Vagina (tissue), 2 donors: ENCODE results near the gene C2CD2L. TPM values are rescaled to one million over a fixed set of nuclear protein-coding genes. Genes with fewer than 3 reads are reported as not detected.

Experiments used
- DNase-seq, 2 donors: peaks; one replicate each; pipeline ENCODE4 v3.0.0-alpha.2; 2017; ENCODE audit errors: extremely low spot score in 2 of 2
- H3K27ac ChIP-seq: fragments of 200-600 bp; sonication (generic); one replicate; pipeline ENCODE4 v1.5.1; 2019
- H3K27me3 ChIP-seq: fragments of 200-600 bp; sonication (generic); one replicate; pipeline ENCODE4 v1.5.1; 2019
- H3K36me3 ChIP-seq, 2 donors: fragments of 200-600 bp; sonication (generic); one replicate each; pipeline ENCODE4 v1.5.1; 2017 to 2019
- H3K4me1 ChIP-seq: fragments of 200-600 bp; sonication (generic); one replicate; pipeline ENCODE4 v1.5.1; 2019
- H3K4me3 ChIP-seq, 2 donors: fragments of 200-600 bp; sonication (generic); 1 replicate in 1 of 2; 2 replicates in 1 of 2; pipeline ENCODE4 v1.5.1; 2016 to 2019
- H3K9me3 ChIP-seq: fragments of 200-600 bp; sonication (generic); one replicate; pipeline ENCODE4 v1.5.1; 2019
- POLR2A ChIP-seq, 2 donors: fragments of 450-650 bp; IDR thresholded peaks; one replicate each; pipeline ENCODE4 v1.6.1; 2017; ENCODE audit warnings: antibody characterized with exemption in 2 of 2, mild to moderate bottlenecking in 2 of 2, moderate library complexity in 2 of 2
- POLR2AphosphoS5 ChIP-seq, 2 donors: sonication (generic); formaldehyde crosslinking; IDR thresholded peaks; one replicate each; pipeline ENCODE4 v1.9.0; 2017; ENCODE audit warnings: antibody characterized with exemption in 2 of 2, mild to moderate bottlenecking in 2 of 2, low read depth in 1 of 2; ENCODE audit not compliant: insufficient read depth in 1 of 2
- intact Hi-C: fragments of 100-400 bp; cut with DNase I; formaldehyde crosslinking; loops from one replicate; pipeline ENCODE4 v1.15.1; 2023
- total RNA-seq: library from RNA; depleted of rRNA; stranded (reverse); fragments of >200 nt; gene quantifications from one replicate; pipeline ENCODE4 v1.2.3, GENCODE V29; 2016
- TF ChIP-seq, protein P1 (sequence below), 3 experiments: fragments of 450-650 bp in 2 of 3; fragments of 200-600 bp in 1 of 3; sonication (generic) in 1 of 3; IDR thresholded peaks; one replicate each; pipeline ENCODE4 v1.5.1; 2017 to 2019; ENCODE audit warnings: antibody characterized with exemption in 3 of 3, mild to moderate bottlenecking in 2 of 3, moderate library complexity in 2 of 3

Gene C2CD2L
- total RNA-seq, 1 donor from 2014 or later = 7.1 TPM

DNA sequence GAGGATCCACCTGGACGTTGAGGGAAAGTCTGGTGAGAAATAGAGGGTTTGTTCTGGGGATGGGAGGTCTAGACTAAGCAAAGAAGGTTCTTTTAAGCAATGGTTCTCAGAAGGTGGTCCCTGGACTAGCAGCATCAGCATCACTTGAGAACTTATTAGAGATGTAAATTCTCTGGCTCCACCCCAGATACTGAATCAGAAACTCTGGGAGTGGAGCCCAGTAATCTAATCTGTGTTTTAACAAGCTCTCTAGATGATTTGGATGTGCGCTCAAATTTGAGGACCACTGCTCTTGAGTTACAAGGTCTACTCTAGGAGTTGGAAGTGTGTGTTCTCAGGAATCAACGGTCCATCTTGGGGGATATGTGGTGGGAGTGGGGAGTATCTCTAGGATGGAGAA is 38.4 kb downstream of the C2CD2L start:
- no peak for DNase-seq
- intact Hi-C loops = no loop called here
- no peaks in the 10 kb centered on the region for H3K36me3 ChIP-seq
- peaks cover 24% of the 10 kb centered on the region for H3K4me1 ChIP-seq
- H3K27me3 ChIP-seq = no peaks in the 10 kb centered on the region
- no peak overlapping the region for H3K27ac ChIP-seq
- TF ChIP-seq, protein P1, sequence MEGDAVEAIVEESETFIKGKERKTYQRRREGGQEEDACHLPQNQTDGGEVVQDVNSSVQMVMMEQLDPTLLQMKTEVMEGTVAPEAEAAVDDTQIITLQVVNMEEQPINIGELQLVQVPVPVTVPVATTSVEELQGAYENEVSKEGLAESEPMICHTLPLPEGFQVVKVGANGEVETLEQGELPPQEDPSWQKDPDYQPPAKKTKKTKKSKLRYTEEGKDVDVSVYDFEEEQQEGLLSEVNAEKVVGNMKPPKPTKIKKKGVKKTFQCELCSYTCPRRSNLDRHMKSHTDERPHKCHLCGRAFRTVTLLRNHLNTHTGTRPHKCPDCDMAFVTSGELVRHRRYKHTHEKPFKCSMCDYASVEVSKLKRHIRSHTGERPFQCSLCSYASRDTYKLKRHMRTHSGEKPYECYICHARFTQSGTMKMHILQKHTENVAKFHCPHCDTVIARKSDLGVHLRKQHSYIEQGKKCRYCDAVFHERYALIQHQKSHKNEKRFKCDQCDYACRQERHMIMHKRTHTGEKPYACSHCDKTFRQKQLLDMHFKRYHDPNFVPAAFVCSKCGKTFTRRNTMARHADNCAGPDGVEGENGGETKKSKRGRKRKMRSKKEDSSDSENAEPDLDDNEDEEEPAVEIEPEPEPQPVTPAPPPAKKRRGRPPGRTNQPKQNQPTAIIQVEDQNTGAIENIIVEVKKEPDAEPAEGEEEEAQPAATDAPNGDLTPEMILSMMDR (IDR thresholded peaks at IDR 0.05) = no peak
- no peak for TF ChIP-seq POLR2AphosphoS5 (IDR thresholded peaks at IDR 0.05; ENCODE audit: insufficient read depth in 1 of 2, low read depth in 1 of 2)
- no peaks in the 10 kb centered on the region for H3K9me3 ChIP-seq
- H3K4me3 ChIP-seq = no peak overlapping the region

DNA sequence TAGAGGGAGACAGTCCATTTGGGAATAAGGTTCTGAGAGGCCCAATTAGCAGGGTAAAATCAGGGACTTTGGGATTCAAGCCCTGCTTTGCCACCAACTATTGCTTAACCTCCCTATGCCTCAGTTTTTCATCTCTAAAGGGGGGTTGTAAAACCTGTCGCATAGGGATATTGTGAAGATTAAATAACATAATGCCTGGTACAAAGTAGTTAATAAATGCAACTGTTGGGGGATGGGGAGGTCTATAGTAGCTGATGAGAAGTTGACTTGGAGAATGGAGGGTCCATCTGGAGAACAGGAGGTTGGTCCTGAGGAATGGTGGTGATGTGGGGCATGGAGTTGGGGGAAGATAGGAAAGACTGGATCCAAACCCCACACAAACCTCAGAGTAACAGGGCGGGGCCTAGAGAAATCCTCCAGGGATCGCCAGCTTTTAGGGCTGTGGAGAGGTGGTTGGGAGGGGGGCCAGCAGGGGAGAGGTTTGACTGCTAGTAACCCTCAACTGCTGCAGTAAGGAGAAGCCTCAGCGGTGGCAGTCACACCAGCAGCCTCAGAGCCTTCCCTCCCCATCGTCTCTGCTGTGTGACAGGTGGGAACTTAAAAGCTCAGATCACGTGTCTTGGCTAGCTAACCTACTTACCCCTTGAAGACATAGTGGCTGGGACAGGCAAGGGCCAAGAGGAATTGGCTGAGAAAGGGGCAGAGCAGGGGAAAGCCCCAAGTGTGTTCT is 40.6 kb downstream of the C2CD2L start:
- Histone ChIP-seq H3K36me3 (no peaks in the 10 kb centered on the region), H3K4me3 (no peak overlapping the region), H3K4me1 (peaks cover 24% of the 10 kb centered on the region), H3K9me3 (no peaks in the 10 kb centered on the region), H3K27me3 (no peaks in the 10 kb centered on the region), H3K27ac (no peak overlapping the region)
- intact Hi-C loops = no loop called here
- TF ChIP-seq POLR2A (IDR thresholded peaks at IDR 0.05) = no peak
- TF ChIP-seq, protein P1 (IDR thresholded peaks at IDR 0.05) = no peak
- DNase-seq = no peak

DNA sequence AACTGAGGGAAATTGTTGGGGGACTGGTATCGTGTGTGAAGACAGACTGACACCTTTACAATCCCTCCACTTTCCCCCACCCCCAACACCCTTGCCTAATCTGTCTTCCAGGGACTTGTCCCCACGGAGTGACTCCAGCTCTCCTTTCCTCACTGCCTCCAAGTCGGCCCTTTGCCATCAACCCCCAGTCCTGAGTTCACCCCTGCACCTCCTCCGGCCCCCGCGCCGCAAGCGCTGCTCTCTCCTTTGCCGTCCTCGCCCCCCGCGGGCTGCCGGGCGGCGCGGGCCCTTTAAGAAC is 41.5 kb downstream of the C2CD2L start:
- no peak for TF ChIP-seq POLR2AphosphoS5 (IDR thresholded peaks at IDR 0.05; ENCODE audit: insufficient read depth in 1 of 2, low read depth in 1 of 2)
- TF ChIP-seq, protein P1 (IDR thresholded peaks at IDR 0.05) = no peak
- TF ChIP-seq POLR2A (IDR thresholded peaks at IDR 0.05) = no peak
- DNase-seq = no peak
- peak overlapping the region; percentile 43 to 48 for H3K4me3 ChIP-seq
- intact Hi-C loops = no loop called here
- no peaks in the 10 kb centered on the region for H3K9me3 ChIP-seq
- H3K36me3 ChIP-seq = no peaks in the 10 kb centered on the region
- H3K27ac ChIP-seq = no peak overlapping the region
- H3K27me3 ChIP-seq = no peaks in the 10 kb centered on the region
- H3K4me1 ChIP-seq = peaks cover 24% of the 10 kb centered on the region

DNA sequence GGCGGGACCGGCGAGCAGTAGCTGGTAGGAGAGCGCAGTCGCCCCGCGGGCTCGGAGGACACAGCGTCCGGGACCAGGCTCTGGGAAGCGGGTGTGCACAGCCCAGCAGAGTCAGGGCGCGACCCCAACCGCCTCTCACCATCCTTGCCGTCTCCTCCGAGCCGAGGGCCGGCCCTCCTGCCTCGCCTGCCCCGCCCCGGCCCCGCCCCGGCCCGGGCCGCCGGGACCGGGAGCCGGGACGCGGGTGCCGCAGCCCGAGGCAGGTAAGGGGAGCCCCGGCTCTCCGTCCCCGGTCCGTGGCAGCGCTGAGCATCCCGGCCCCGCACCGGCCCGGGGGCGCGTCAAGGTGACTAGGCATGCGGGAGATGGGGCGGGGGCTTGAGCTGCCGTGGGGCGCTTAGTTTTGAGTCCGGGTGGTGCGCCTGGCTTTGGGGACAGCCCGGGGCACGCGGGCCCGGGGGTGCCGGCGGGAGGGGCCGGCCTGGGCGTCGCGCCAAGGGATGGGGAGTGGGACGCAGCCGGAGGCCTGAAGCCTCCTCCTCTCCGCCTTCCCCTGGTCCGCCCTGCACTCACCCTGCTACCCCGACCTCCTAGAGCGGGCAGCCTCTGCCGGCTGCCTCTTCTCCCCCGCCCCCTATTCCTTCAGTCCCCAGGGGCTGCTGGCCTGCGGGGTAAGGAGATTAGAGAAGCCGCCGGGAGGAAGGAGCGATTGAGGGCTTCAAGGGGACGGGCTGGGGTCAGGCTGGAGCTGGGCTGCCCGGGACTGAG is 42.1 kb downstream of the C2CD2L start, which contains the start of gene ABCG4:
ABCG4 (plus strand) TSS at position 35 of the 768 bp plus-strand sequence. CDS start 914 bp downstream, outside the sequence.
- H3K4me3 ChIP-seq = peak within 1 kb of the TSS; percentile 43 to 48
- H3K4me1 ChIP-seq = peaks cover 24% of the 10 kb centered on the region
- no peak for DNase-seq
- no peaks in the 10 kb centered on the region for H3K9me3 ChIP-seq
- TF ChIP-seq, protein P1 (IDR thresholded peaks at IDR 0.05) = no peak
- TF ChIP-seq POLR2A (IDR thresholded peaks at IDR 0.05) (no peak), POLR2AphosphoS5 (IDR thresholded peaks at IDR 0.05; ENCODE audit: insufficient read depth in 1 of 2, low read depth in 1 of 2) (no peak)
- H3K27ac ChIP-seq = no peak within 1 kb of the TSS
- intact Hi-C loops = no loop called here
- H3K36me3 ChIP-seq = no peaks in the 10 kb centered on the region
- H3K27me3 ChIP-seq = no peaks in the 10 kb centered on the region

DNA sequence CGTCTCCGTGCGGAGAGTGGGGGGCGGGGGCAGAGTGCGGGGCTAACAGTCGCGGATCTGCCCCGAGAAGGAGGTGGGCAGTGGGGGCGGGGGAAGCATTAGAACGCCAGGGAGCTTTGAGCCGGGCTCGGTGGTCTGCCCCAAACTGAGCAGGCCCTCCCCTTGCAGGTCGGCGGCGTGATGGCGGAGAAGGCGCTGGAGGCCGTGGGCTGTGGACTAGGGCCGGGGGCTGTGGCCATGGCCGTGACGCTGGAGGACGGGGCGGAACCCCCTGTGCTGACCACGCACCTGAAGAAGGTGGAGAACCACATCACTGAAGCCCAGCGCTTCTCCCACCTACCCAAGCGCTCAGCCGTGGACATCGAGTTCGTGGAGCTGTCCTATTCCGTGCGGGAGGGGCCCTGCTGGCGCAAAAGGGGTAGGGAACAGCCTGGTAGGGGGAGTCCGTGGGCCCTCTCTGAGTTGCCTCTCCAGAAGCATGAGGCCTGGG is 42.7 kb downstream of the C2CD2L start:
- no peak for DNase-seq
- H3K4me1 ChIP-seq = peaks cover 24% of the 10 kb centered on the region
- H3K27ac ChIP-seq = no peak overlapping the region
- peak overlapping the region; percentile 43 to 48 for H3K4me3 ChIP-seq
- H3K27me3 ChIP-seq = no peaks in the 10 kb centered on the region
- no peaks in the 10 kb centered on the region for H3K9me3 ChIP-seq
- H3K36me3 ChIP-seq = no peaks in the 10 kb centered on the region
- intact Hi-C loops = no loop called here
- TF ChIP-seq POLR2A (IDR thresholded peaks at IDR 0.05) (no peak), POLR2AphosphoS5 (IDR thresholded peaks at IDR 0.05; ENCODE audit: insufficient read depth in 1 of 2, low read depth in 1 of 2) (no peak)
- TF ChIP-seq, protein P1 (IDR thresholded peaks at IDR 0.05) = no peak
